ENCODE measurements around the gene SUSD6. TPM values are rescaled to one million over a fixed set of nuclear protein-coding genes. Genes with fewer than 3 reads are reported as not detected.

Gene SUSD6
- polyA plus RNA-seq, 12 donors = 14.8 to 28.0 (median 18.7) TPM; not detected in 1

- no peak for DNase-seq
These were observed 143.9 kb downstream of the SUSD6 start for GRCh38 chr14:69755296-69755695.

GRCh38 chr14:69755784-69756183 lies 144.4 kb downstream of the SUSD6 start:
- no peak for DNase-seq

- DNase-seq = no peak
These were observed 144.9 kb downstream of the SUSD6 start for GRCh38 chr14:69756298-69756697.

GRCh38 chr14:69760810-69761209 lies 149.4 kb downstream of the SUSD6 start:
- no peak for DNase-seq

- DNase-seq = no peak
These were observed 152.5 kb downstream of the SUSD6 start for GRCh38 chr14:69763761-69764510.

Other genes with a start within 250 kb of the SUSD6 start
- 100 to 1,000 TPM; 127 to 669 (median 174) TPM for gene ERH, start 213.3 kb upstream of the SUSD6 start, polyA plus RNA-seq (ENCODE audit: insufficient read length in 12 of 12)
- 10 to 100 TPM in 11 of 12 donors, not detected in 1; 27.0 to 41.5 (median 32.4) TPM for gene SLC39A9, start 212.9 kb upstream of the SUSD6 start, polyA plus RNA-seq (ENCODE audit: insufficient read length in 12 of 12)
- 1 to 10 TPM in 1 of 12 donors, under 1 TPM in 9, not detected in 2; 0.48 to 1.2 (median 0.63) TPM for gene PLEKHD1, start 126.9 kb upstream of the SUSD6 start, polyA plus RNA-seq (ENCODE audit: insufficient read length in 12 of 12)
- under 1 TPM in 3 of 12 donors, not detected in 9; 0.04 to 0.07 (median 0.04) TPM for gene CCDC177, start 36.7 kb upstream of the SUSD6 start, polyA plus RNA-seq (ENCODE audit: insufficient read length in 12 of 12)
- 100 to 1,000 TPM; 199 to 641 (median 287) TPM for gene SRSF5, start 155.5 kb downstream of the SUSD6 start, polyA plus RNA-seq (ENCODE audit: insufficient read length in 12 of 12)
- under 1 TPM in 3 of 12 donors, not detected in 9; 0.09 to 0.21 (median 0.10) TPM for gene SLC10A1, start 185.6 kb downstream of the SUSD6 start, polyA plus RNA-seq (ENCODE audit: insufficient read length in 12 of 12)

All from muscle of arm (tissue), 12 donors.